H9 (cell line): ENCODE data around the gene FARP1. TPM values are rescaled to one million over a fixed set of nuclear protein-coding genes. Genes with fewer than 3 reads are reported as not detected.

Experiments used
- DNase-seq: peaks from one replicate; pipeline ENCODE4 v3.0.0-alpha.2; 2017
- H2AFZ ChIP-seq: one replicate; pipeline ENCODE4 v1.6.1; 2013; ENCODE audit warnings: mild to moderate bottlenecking, low read length, control low read depth, moderate library complexity
- H2AK5ac ChIP-seq: 2 replicates; pipeline ENCODE4 v1.6.1; 2013; ENCODE audit warnings: low read length, control low read depth, mixed read lengths; ENCODE audit not compliant: insufficient read length
- H2BK120ac ChIP-seq: one replicate; pipeline ENCODE4 v1.6.1; 2013; ENCODE audit warnings: low read depth, mild to moderate bottlenecking, low read length, control low read depth, inconsistent platforms; ENCODE audit not compliant: poor library complexity, severe bottlenecking
- H2BK12ac ChIP-seq: 2 replicates; pipeline ENCODE4 v1.6.1; 2013; ENCODE audit warnings: low read length, control low read depth, mixed read lengths, low read depth; ENCODE audit not compliant: insufficient read length
- H2BK15ac ChIP-seq: 2 replicates; pipeline ENCODE4 v1.6.1; 2013; ENCODE audit warnings: low read depth, low read length, control low read depth
- H2BK20ac ChIP-seq: one replicate; pipeline ENCODE4 v1.6.1; 2013; ENCODE audit warnings: low read depth, mild to moderate bottlenecking, low read length, control low read depth, inconsistent platforms; ENCODE audit not compliant: poor library complexity, severe bottlenecking
- H2BK5ac ChIP-seq: 2 replicates; pipeline ENCODE4 v1.6.1; 2013; ENCODE audit warnings: low read length, control low read depth, mixed read lengths; ENCODE audit not compliant: insufficient read length
- H3K14ac ChIP-seq: 2 replicates; pipeline ENCODE4 v1.6.1; 2013; ENCODE audit warnings: low read length, control low read depth; ENCODE audit not compliant: insufficient read depth
- H3K18ac ChIP-seq: 2 replicates; pipeline ENCODE4 v1.6.1; 2013; ENCODE audit warnings: low read depth, mild to moderate bottlenecking, mixed read lengths, low read length, control low read depth; ENCODE audit not compliant: insufficient read length
- H3K23ac ChIP-seq: 2 replicates; pipeline ENCODE4 v1.6.1; 2013; ENCODE audit warnings: low read length, control low read depth, mixed read lengths, low read depth; ENCODE audit not compliant: insufficient read length
- H3K23me2 ChIP-seq: 2 replicates; pipeline ENCODE4 v1.6.1; 2013; ENCODE audit warnings: low read depth, mild to moderate bottlenecking, mixed read lengths, low read length, control low read depth; ENCODE audit not compliant: insufficient read length, poor library complexity, severe bottlenecking
- H3K27ac ChIP-seq: 2 replicates; pipeline ENCODE4 v1.5.1; 2013; ENCODE audit warnings: low read length, control low read depth, mixed read lengths, low read depth; ENCODE audit not compliant: insufficient read length
- H3K27me3 ChIP-seq: 2 replicates; pipeline ENCODE4 v1.6.1; 2013; ENCODE audit warnings: low read length, control low read depth, inconsistent platforms; ENCODE audit not compliant: insufficient read depth
- H3K4ac ChIP-seq: 2 replicates; pipeline ENCODE4 v1.6.1; 2013; ENCODE audit warnings: low read depth, mild to moderate bottlenecking, control low read depth, inconsistent platforms, low read length, moderate library complexity
- H3K4me1 ChIP-seq: 2 replicates; pipeline ENCODE4 v1.6.1; 2013; ENCODE audit warnings: low read length, control low read depth, inconsistent platforms; ENCODE audit not compliant: insufficient read depth
- H3K4me2 ChIP-seq: 2 replicates; pipeline ENCODE4 v1.6.1; 2013; ENCODE audit warnings: low read length, control low read depth, mixed read lengths; ENCODE audit not compliant: insufficient read length, insufficient read depth
- H3K56ac ChIP-seq: 2 replicates; pipeline ENCODE4 v1.6.1; 2013; ENCODE audit warnings: low read depth, mild to moderate bottlenecking, mixed read lengths, low read length, control low read depth; ENCODE audit not compliant: insufficient read length
- H3K79me1 ChIP-seq: 2 replicates; pipeline ENCODE4 v1.6.1; 2013; ENCODE audit warnings: low read depth, mild to moderate bottlenecking, moderate library complexity, low read length, control low read depth, inconsistent platforms; ENCODE audit not compliant: insufficient read depth, poor library complexity, severe bottlenecking
- H3K79me2 ChIP-seq: 2 replicates; pipeline ENCODE4 v1.6.1; 2013; ENCODE audit warnings: low read length, control low read depth, inconsistent platforms; ENCODE audit not compliant: insufficient read depth
- H3K9ac ChIP-seq: 2 replicates; pipeline ENCODE4 v1.6.1; 2013; ENCODE audit warnings: low read length, control low read depth, mixed read lengths; ENCODE audit not compliant: insufficient read length; ENCODE audit errors: extremely low read depth
- H3K9me3 ChIP-seq: one replicate; pipeline ENCODE4 v1.6.1; 2013; ENCODE audit warnings: low read depth, low read length, inconsistent platforms; ENCODE audit not compliant: control insufficient read depth
- H3T11ph ChIP-seq: one replicate; pipeline ENCODE4 v1.6.1; 2013; ENCODE audit warnings: mild to moderate bottlenecking, low read length, control low read depth, inconsistent platforms
- H4K20me1 ChIP-seq: one replicate; pipeline ENCODE4 v1.6.1; 2013; ENCODE audit not compliant: control insufficient read depth, insufficient read length, insufficient read depth
- H4K5ac ChIP-seq: 2 replicates; pipeline ENCODE4 v1.6.1; 2013; ENCODE audit warnings: low read depth, mild to moderate bottlenecking, mixed read lengths, low read length, control low read depth; ENCODE audit not compliant: insufficient read length
- H4K8ac ChIP-seq: replicated peaks from 2 replicates; pipeline ENCODE4 v1.6.1; 2013; ENCODE audit warnings: low read length, control low read depth, mixed read lengths, low read depth; ENCODE audit not compliant: insufficient read length
- H4K91ac ChIP-seq: 2 replicates; pipeline ENCODE4 v1.6.1; 2013; ENCODE audit warnings: low read depth, mild to moderate bottlenecking, moderate library complexity, mixed read lengths, low read length, control low read depth; ENCODE audit not compliant: insufficient read length
- H3K27ac Mint-ChIP-seq, 3 experiments: 2 replicates in 2 of 3; 3 replicates in 1 of 3; pipeline ENCODE4 v1.8.0; 2020 to 2021; ENCODE audit warnings: mixed read lengths in 3 of 3, mild to moderate bottlenecking in 1 of 3, moderate library complexity in 1 of 3
- H3K27me3 Mint-ChIP-seq: 2 replicates; pipeline ENCODE4 v1.8.0; 2021; ENCODE audit warnings: low read depth, mild to moderate bottlenecking, moderate library complexity, mixed read lengths
- H3K36me3 Mint-ChIP-seq, 3 experiments: 2 replicates in 2 of 3; 3 replicates in 1 of 3; pipeline ENCODE4 v1.8.0; 2020 to 2021; ENCODE audit warnings: low read depth in 3 of 3, mixed read lengths in 3 of 3; ENCODE audit not compliant: insufficient read depth in 1 of 3
- H3K4me1 Mint-ChIP-seq, 2 experiments: 2 replicates each; pipeline ENCODE4 v1.8.0; 2020; ENCODE audit warnings: mixed read lengths in 2 of 2
- H3K4me3 Mint-ChIP-seq, 2 experiments: 2 replicates in 1 of 2; 3 replicates in 1 of 2; pipeline ENCODE4 v1.8.0; 2020 to 2021; ENCODE audit warnings: mild to moderate bottlenecking in 2 of 2, mixed read lengths in 2 of 2, moderate library complexity in 1 of 2
- H3K9me3 Mint-ChIP-seq, 2 experiments: 2 replicates in 1 of 2; 3 replicates in 1 of 2; pipeline ENCODE4 v1.8.0; 2020; ENCODE audit warnings: mild to moderate bottlenecking in 2 of 2, mixed read lengths in 2 of 2, moderate library complexity in 1 of 2
- CTCF ChIP-seq: fragments of 200-600 bp; sonication (generic); conservative IDR thresholded peaks from 3 replicates; pipeline ENCODE4 v1.8.0; 2021; ENCODE audit warnings: antibody characterized with exemption, mild to moderate bottlenecking
- WGBS: extraction: QIAGEN DNeasy Blood & Tissue Kit; methylation state at CpG from one replicate; pipeline ENCODE4 v1.1.7; 2013; ENCODE audit warnings: missing lambda C conversion rate, low lambda C conversion rate, mixed read lengths; ENCODE audit not compliant: insufficient read length; ENCODE audit errors: extremely low coverage; 5-methylcytosine and 5-hydroxymethylcytosine counted together
- total RNA-seq: library from RNA; stranded (reverse); gene quantifications from 2 replicates; pipeline ENCODE4 v1.2.1, GENCODE V29; 2021

FARP1 gene
- total RNA-seq, 1 experiment from 2014 or later = 95.9 TPM

DNA sequence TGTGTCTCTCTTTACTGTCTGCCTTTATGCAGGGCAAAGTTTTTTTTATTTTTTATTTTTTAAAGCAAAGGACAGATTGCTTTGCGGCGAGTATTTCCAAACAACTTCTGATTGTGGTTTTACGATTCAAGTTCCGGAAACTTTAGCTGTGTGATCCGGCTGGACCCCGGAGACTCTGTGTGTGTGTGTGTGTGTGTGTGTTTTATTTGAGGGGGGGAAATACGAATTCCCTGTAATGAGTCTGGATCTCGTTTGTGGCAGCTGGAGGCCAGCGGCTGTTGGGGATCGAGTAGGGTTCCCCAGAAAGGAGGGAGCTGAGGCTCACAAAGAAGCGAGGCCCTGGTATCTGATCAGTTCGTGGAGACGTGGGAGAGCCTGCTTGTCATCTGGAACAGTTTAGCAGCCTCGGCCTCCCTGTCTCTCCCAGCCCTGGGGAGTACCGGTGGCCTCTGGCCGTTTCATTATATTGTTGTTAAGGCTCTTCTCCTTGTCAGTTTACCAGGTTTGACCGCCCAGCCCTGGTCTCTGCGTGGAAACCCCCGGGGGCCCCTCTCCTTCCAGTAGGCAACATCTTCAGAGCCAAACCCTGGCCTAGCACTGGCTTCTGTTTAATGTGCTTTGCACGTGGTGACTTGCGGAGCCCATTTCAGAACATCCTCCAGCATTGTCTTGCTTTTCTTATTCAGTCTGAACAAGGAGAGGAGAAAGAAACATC is 1.3 kb downstream of the FARP1 start:
- Histone ChIP-seq H3K18ac (no peak overlapping the region), H2AK5ac (no peak overlapping the region), H4K20me1 (no peaks in the 10 kb centered on the region), H3K9me3 (no peaks in the 10 kb centered on the region), H3K79me1 (no peaks in the 10 kb centered on the region), H3K27ac (no peak overlapping the region), H4K91ac (no peak overlapping the region), H2BK12ac (no peak overlapping the region), H3K56ac (no peak overlapping the region), H4K8ac (no peak overlapping the region), H2BK5ac (no peak overlapping the region), H3K79me2 (peaks cover 7% of the 10 kb centered on the region; the same call in 1 of the 2 replicates), H2BK20ac (no peak overlapping the region), H3K9ac (peak overlapping the region; percentile 25), H3K4me1 (peaks cover 7% of the 10 kb centered on the region; the same call in 1 of the 2 replicates), H3K23ac (no peak overlapping the region), H3K4me2 (peak overlapping the region; percentile 78), H2BK15ac (no peak overlapping the region), H3K23me2 (peaks cover 16% of the 10 kb centered on the region), H2AFZ (no peak overlapping the region), H3K4ac (no peak overlapping the region), H3K14ac (no peak overlapping the region), H4K5ac (no peak overlapping the region), H3T11ph (no peak overlapping the region), H2BK120ac (no peak overlapping the region), H3K27me3 (no peaks in the 10 kb centered on the region; the same call in 1 of the 2 replicates)
- no CpG with 5 or more reads among the region's 21 CpGs for WGBS
- Mint-ChIP-seq H3K27me3 (peaks cover 24% of the 10 kb centered on the region), H3K4me3 (peak overlapping the region; percentile 86 to 90), H3K9me3 (0 out of 5 replicates have a peak, but pooled peaks cover 0 to 2% of the 10 kb centered on the region in 2 experiments), H3K27ac (peak overlapping the region in 2 of 3 experiments; percentile 42 to 44; a peak in 2 of 7 replicates), H3K36me3 (peaks cover 0 to 10% (median 1%) of the 10 kb centered on the region in 3 experiments; a peak in 4 of 7 replicates), H3K4me1 (peaks cover 43 to 44% of the 10 kb centered on the region in 2 experiments)
- no peak for TF ChIP-seq CTCF
- no peak for DNase-seq
